ENCODE measurements around the gene GOLPH3L. TPM values are rescaled to one million over a fixed set of nuclear protein-coding genes. Genes with fewer than 3 reads are reported as not detected.

Gene GOLPH3L
- total and polyA plus RNA-seq, 10 of the 15 experiments (the other 5 are each of a cell fraction or from before 2014, with no cell fraction given), result 7.7 to 29.9 (median 19.2) TPM

GRCh38 chr1:150621497-150622302, 75.3 kb downstream of the GOLPH3L start (continued):
- TF ChIP-seq SPI1 (IDR thresholded peaks at IDR 0.05; ENCODE audit: borderline replicate concordance, insufficient read depth, low read depth, low read length) (no peak), SMC3 (IDR thresholded peaks at IDR 0.05; ENCODE audit: borderline replicate concordance, low read length) (peak; percentile 77), NFIC (IDR thresholded peaks at IDR 0.05; ENCODE audit: low read depth, low read length) (0 out of 2 replicates have a peak, but pooled peaks have one; percentile 57), CUX1 (IDR thresholded peaks at IDR 0.05; ENCODE audit: insufficient replicate concordance, low read depth, low read length) (peak; percentile 72), ZNF384 (IDR thresholded peaks at IDR 0.05; ENCODE audit: borderline replicate concordance, low read depth, low read length) (no peak), SMARCA5 (IDR thresholded peaks at IDR 0.05) (0 out of 2 replicates have a peak, but pooled peaks have one; percentile 53), NBN (IDR thresholded peaks at IDR 0.05) (0 out of 2 replicates have a peak, but pooled peaks have one; percentile 27), HDGF (IDR thresholded peaks at IDR 0.05) (0 out of 2 replicates have a peak, but pooled peaks have one; percentile 65), RUNX3 (IDR thresholded peaks at IDR 0.05; ENCODE audit: low read length) (peak; percentile 15; the same call in 1 of the 2 replicates), RAD21 (IDR thresholded peaks at IDR 0.05; ENCODE audit: insufficient read depth, low read depth, low read length) (peak; percentile 63), FOXM1 (IDR thresholded peaks at IDR 0.05; ENCODE audit: low read depth, low read length) (0 out of 2 replicates have a peak, but pooled peaks have one; percentile 31), IKZF1 (conservative IDR thresholded peaks at IDR 0.05) (peak; percentile 32; the same call in 1 of the 2 replicates), CREB1 (IDR thresholded peaks at IDR 0.05; ENCODE audit: low read depth) (peak; percentile 3; the same call in 1 of the 2 replicates)
- TF ChIP-seq, protein P1, sequence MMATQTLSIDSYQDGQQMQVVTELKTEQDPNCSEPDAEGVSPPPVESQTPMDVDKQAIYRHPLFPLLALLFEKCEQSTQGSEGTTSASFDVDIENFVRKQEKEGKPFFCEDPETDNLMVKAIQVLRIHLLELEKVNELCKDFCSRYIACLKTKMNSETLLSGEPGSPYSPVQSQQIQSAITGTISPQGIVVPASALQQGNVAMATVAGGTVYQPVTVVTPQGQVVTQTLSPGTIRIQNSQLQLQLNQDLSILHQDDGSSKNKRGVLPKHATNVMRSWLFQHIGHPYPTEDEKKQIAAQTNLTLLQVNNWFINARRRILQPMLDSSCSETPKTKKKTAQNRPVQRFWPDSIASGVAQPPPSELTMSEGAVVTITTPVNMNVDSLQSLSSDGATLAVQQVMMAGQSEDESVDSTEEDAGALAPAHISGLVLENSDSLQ (IDR thresholded peaks at IDR 0.05), result peak; percentile 56; the same call in 1 of the 2 replicates
